HEK293 (cell line): ENCODE data around the gene MNT.

Source experiments
- CTCF ChIA-PET: fragments of 350-600 bp; formaldehyde crosslinking; extraction: SDS; loops from one replicate; lab custom pipeline; 2021; ENCODE audit warnings: antibody characterized with exemption; lab: Yijun Ruan, JAX
- POLR2A ChIA-PET: fragments of 300-600 bp; formaldehyde crosslinking; extraction: SDS; loops from one replicate; lab custom pipeline; 2020; ENCODE audit warnings: antibody characterized with exemption, inconsistent platforms; lab: Yijun Ruan, JAX
- H3K27ac ChIP-seq: fragments of 200-500 bp; sonication (Bioruptor generic); 2 replicates; pipeline ENCODE4 v1.5.1; 2014; ENCODE audit warnings: low read depth, low read length, control low read depth, inconsistent platforms; ENCODE audit errors: extremely low read depth
- H3K36me3 ChIP-seq, 2 experiments: fragments of 200-500 bp in 1 of 2; sonication (Bioruptor generic) in 1 of 2; 1 replicate in 1 of 2; 2 replicates in 1 of 2; pipeline ENCODE4 v1.5.1; 2014 to 2017; ENCODE audit warnings: inconsistent platforms in 2 of 2, low read length in 2 of 2; ENCODE audit not compliant: control insufficient read depth in 2 of 2, insufficient read depth in 1 of 2
- H3K4me1 ChIP-seq: fragments of 200-500 bp; sonication (Bioruptor generic); 2 replicates; pipeline ENCODE4 v1.5.1; 2014; ENCODE audit warnings: mild to moderate bottlenecking, low read length, inconsistent platforms; ENCODE audit not compliant: control insufficient read depth, insufficient read depth
- H3K4me3 ChIP-seq: 2 replicates; pipeline ENCODE4 v1.5.1; 2011; ENCODE audit warnings: low read depth, mild to moderate bottlenecking, control low read depth, low read length, moderate library complexity
- H3K9me3 ChIP-seq: fragments of 200-500 bp; sonication (Bioruptor generic); 2 replicates; pipeline ENCODE4 v1.5.1; 2014; ENCODE audit warnings: low read depth, low read length, inconsistent platforms; ENCODE audit not compliant: control insufficient read depth, insufficient read depth
- KLF1 ChIP-seq: fragments of 450-650 bp; formaldehyde crosslinking; IDR thresholded peaks from 2 replicates; pipeline ENCODE4 v1.5.1; 2016; ENCODE audit warnings: missing biosample characterization, missing genetic modification characterization
- KLF16 ChIP-seq: fragments of 450-650 bp; formaldehyde crosslinking; IDR thresholded peaks from 2 replicates; pipeline ENCODE4 v1.5.1; 2017; ENCODE audit warnings: missing biosample characterization, missing genetic modification characterization
- KLF9 ChIP-seq: fragments of 450-650 bp; formaldehyde crosslinking; IDR thresholded peaks from 2 replicates; pipeline ENCODE4 v1.5.1; 2016; ENCODE audit warnings: missing biosample characterization, missing genetic modification characterization, low read depth
- SALL2 ChIP-seq: fragments of 450-650 bp; formaldehyde crosslinking; IDR thresholded peaks from 2 replicates; pipeline ENCODE4 v1.5.0; 2017; ENCODE audit warnings: missing biosample characterization, mild to moderate bottlenecking, missing genetic modification characterization, borderline replicate concordance
- SP2 ChIP-seq: fragments of 450-650 bp; formaldehyde crosslinking; IDR thresholded peaks from 2 replicates; pipeline ENCODE4 v1.5.1; 2016; ENCODE audit warnings: missing biosample characterization, missing genetic modification characterization
- YY2 ChIP-seq: fragments of 450-650 bp; formaldehyde crosslinking; IDR thresholded peaks from 2 replicates; pipeline ENCODE4 v1.5.1; 2016; ENCODE audit warnings: missing biosample characterization, missing genetic modification characterization
- ZBTB26 ChIP-seq: fragments of 450-650 bp; formaldehyde crosslinking; optimal IDR thresholded peaks from 2 replicates; pipeline ENCODE3; 2016; ENCODE audit warnings: missing biosample characterization, mild to moderate bottlenecking, missing genetic modification characterization
- ZBTB44 ChIP-seq: fragments of 450-650 bp; IDR thresholded peaks from 2 replicates; pipeline ENCODE4 v1.5.1; 2018; ENCODE audit warnings: missing biosample characterization, mild to moderate bottlenecking, missing genetic modification characterization
- ZNF10 ChIP-seq: fragments of 450-650 bp; formaldehyde crosslinking; IDR thresholded peaks from 2 replicates; pipeline ENCODE4 v1.5.1; 2017; ENCODE audit warnings: missing biosample characterization, missing genetic modification characterization
- ZNF138 ChIP-seq: fragments of 450-650 bp; formaldehyde crosslinking; IDR thresholded peaks from 2 replicates; pipeline ENCODE4 v1.5.1; 2016; ENCODE audit warnings: missing biosample characterization, missing genetic modification characterization, borderline replicate concordance
- ZNF146 ChIP-seq: fragments of 450-650 bp; formaldehyde crosslinking; IDR thresholded peaks from 2 replicates; pipeline ENCODE4 v1.5.1; 2016; ENCODE audit warnings: missing biosample characterization, missing genetic modification characterization
- ZNF169 ChIP-seq: fragments of 450-650 bp; formaldehyde crosslinking; IDR thresholded peaks from 2 replicates; pipeline ENCODE4 v1.5.1; 2016; ENCODE audit warnings: missing biosample characterization, missing genetic modification characterization
- ZNF174 ChIP-seq: fragments of 450-650 bp; formaldehyde crosslinking; IDR thresholded peaks from 2 replicates; pipeline ENCODE4 v1.5.0; 2017; ENCODE audit warnings: missing biosample characterization, mild to moderate bottlenecking, missing genetic modification characterization
- ZNF175 ChIP-seq: fragments of 450-650 bp; formaldehyde crosslinking; IDR thresholded peaks from 2 replicates; pipeline ENCODE4 v1.5.1; 2016; ENCODE audit warnings: missing biosample characterization, missing genetic modification characterization
- ZNF239 ChIP-seq: fragments of 450-650 bp; formaldehyde crosslinking; IDR thresholded peaks from 2 replicates; pipeline ENCODE4 v1.5.1; 2016; ENCODE audit warnings: missing biosample characterization, missing genetic modification characterization
- ZNF302 ChIP-seq: fragments of 450-650 bp; formaldehyde crosslinking; IDR thresholded peaks from 2 replicates; pipeline ENCODE4 v1.5.1; 2016; ENCODE audit warnings: missing biosample characterization, missing genetic modification characterization, low read depth
- ZNF311 ChIP-seq: fragments of 450-650 bp; formaldehyde crosslinking; IDR thresholded peaks from 2 replicates; pipeline ENCODE4 v1.5.1; 2017; ENCODE audit warnings: missing biosample characterization, missing genetic modification characterization, borderline replicate concordance
- ZNF324 ChIP-seq: fragments of 450-650 bp; formaldehyde crosslinking; IDR thresholded peaks from 2 replicates; pipeline ENCODE4 v1.5.1; 2016; ENCODE audit warnings: missing biosample characterization, missing genetic modification characterization
- ZNF416 ChIP-seq: fragments of 450-650 bp; formaldehyde crosslinking; IDR thresholded peaks from 2 replicates; pipeline ENCODE4 v1.5.1; 2016; ENCODE audit warnings: missing biosample characterization, missing genetic modification characterization
- ZNF549 ChIP-seq: fragments of 450-650 bp; IDR thresholded peaks from 2 replicates; pipeline ENCODE4 v1.5.1; 2018; ENCODE audit warnings: missing biosample characterization, missing genetic modification characterization, mild to moderate bottlenecking, inconsistent platforms, moderate library complexity
- ZNF610 ChIP-seq: fragments of 450-650 bp; formaldehyde crosslinking; IDR thresholded peaks from 2 replicates; pipeline ENCODE4 v1.5.1; 2016; ENCODE audit warnings: missing biosample characterization, missing genetic modification characterization, borderline replicate concordance
- ZNF664 ChIP-seq: fragments of 450-650 bp; formaldehyde crosslinking; IDR thresholded peaks from 2 replicates; pipeline ENCODE4 v1.5.1; 2016; ENCODE audit warnings: missing biosample characterization, missing genetic modification characterization
- ZNF704 ChIP-seq: fragments of 450-650 bp; formaldehyde crosslinking; IDR thresholded peaks from 2 replicates; pipeline ENCODE4 v1.5.1; 2016; ENCODE audit warnings: missing biosample characterization, missing genetic modification characterization
- ZSCAN4 ChIP-seq: fragments of 450-650 bp; formaldehyde crosslinking; IDR thresholded peaks from 2 replicates; pipeline ENCODE4 v1.5.1; 2017; ENCODE audit warnings: missing biosample characterization, missing genetic modification characterization
- ZSCAN5A ChIP-seq: fragments of 450-650 bp; formaldehyde crosslinking; IDR thresholded peaks from 2 replicates; pipeline ENCODE4 v1.5.1; 2016; ENCODE audit warnings: missing biosample characterization, missing genetic modification characterization

MNT gene

GRCh38 chr17:2385240-2386210, 15.3 kb downstream of the MNT start:
- Histone ChIP-seq H3K4me1 (peaks cover 14% of the 10 kb centered on the region), H3K36me3 (peaks cover 0 to 18% of the 10 kb centered on the region in 2 experiments; a peak in 2 of 3 replicates), H3K27ac (no peak overlapping the region), H3K4me3 (no peak overlapping the region), H3K9me3 (no peaks in the 10 kb centered on the region)
- CTCF ChIA-PET, result interaction anchor here (0.7 to 12.5 kb wide), 2 partner anchors 19 to 32 kb away, joined by 3 to 470 read pairs; no protein-coding TSS in a partner anchor
- POLR2A ChIA-PET, result interaction anchor here (0.9 kb wide), 1 partner anchor 25 kb away, joined by 3 read pairs; no protein-coding TSS in a partner anchor
- TF ChIP-seq ZBTB44 (tag by site-specific recombination) (no peak), ZNF175 (tag by site-specific recombination) (no peak), ZNF704 (tag by site-specific recombination) (no peak), ZNF138 (tag by site-specific recombination) (no peak), SALL2 (no peak), ZSCAN5A (tag by site-specific recombination) (no peak), ZNF610 (no peak), ZNF416 (tag by site-specific recombination) (no peak), ZNF239 (tag by site-specific recombination) (no peak), ZNF10 (tag by site-specific recombination) (no peak), ZNF302 (tag by site-specific recombination) (no peak), YY2 (tag by site-specific recombination) (no peak), ZNF324 (no peak), SP2 (no peak)

- 0 out of 2 replicates have a peak overlapping the region, but pooled peaks have one; percentile 7 for H3K27ac ChIP-seq
- peaks cover 0 to 27% of the 10 kb centered on the region in 2 experiments; a peak in 2 of 3 replicates for H3K36me3 ChIP-seq
- H3K4me3 ChIP-seq, result no peak overlapping the region
- POLR2A ChIA-PET, result interaction anchor here (0.9 to 1.4 kb wide), 2 partner anchors 15 to 26 kb away, joined by 3 to 4 read pairs; no protein-coding TSS in a partner anchor
- CTCF ChIA-PET, result interaction anchor here (0.7 to 12.5 kb wide), 8 partner anchors 14 to 628 kb away, joined by 3 to 470 read pairs (median 35); partner anchors contain the start of gene MNT
- H3K4me1 ChIP-seq, result peaks cover 14% of the 10 kb centered on the region
- H3K9me3 ChIP-seq, result no peaks in the 10 kb centered on the region
- TF ChIP-seq ZNF311 (tag by site-specific recombination) (no peak), ZNF169 (tag by site-specific recombination) (no peak), KLF1 (peak; percentile 81), ZBTB26 (tag by site-specific recombination) (no peak), ZNF664 (tag by site-specific recombination) (no peak), KLF16 (no peak), ZNF549 (tag by site-specific recombination) (no peak), ZNF174 (tag by site-specific recombination) (no peak), ZSCAN4 (tag by site-specific recombination) (peak; percentile 82), KLF9 (tag by site-specific recombination) (no peak), ZNF146 (tag by site-specific recombination) (no peak)
Observed at GRCh38 chr17:2384439-2385127, 16.3 kb downstream of the MNT start.
